RWPE2 (cell line): Measurements from ENCODE around the gene CLEC20A.

Source experiments
- ATAC-seq: fragments of 200-7000 bp; cut with Tn5 transposase; 3 replicates; pipeline ENCODE4 v1.9.1; 2021; ENCODE audit warnings: low read depth
- DNase-seq: peaks from one replicate; pipeline ENCODE4 v3.0.0-alpha.2; 2020; ENCODE audit warnings: low spot score
- H3K27ac ChIP-seq: fragments of 450-650 bp; 2 replicates; pipeline ENCODE4 v1.5.1; 2017; ENCODE audit warnings: mild to moderate bottlenecking; ENCODE audit not compliant: poor library complexity, severe bottlenecking
- H3K27me3 ChIP-seq: fragments of 250-450 bp; sonication (Bioruptor Pico); 2 replicates; pipeline ENCODE4 v1.5.1; 2021; ENCODE audit warnings: mild to moderate bottlenecking, moderate library complexity; ENCODE audit not compliant: insufficient read depth, poor library complexity, severe bottlenecking
- H3K36me3 ChIP-seq: fragments of 250-450 bp; sonication (Bioruptor Pico); 2 replicates; pipeline ENCODE4 v1.5.1; 2020; ENCODE audit warnings: low read depth, mild to moderate bottlenecking, moderate library complexity
- H3K4me1 ChIP-seq: fragments of 250-450 bp; sonication (Bioruptor Pico); 2 replicates; pipeline ENCODE4 v1.5.1; 2021; ENCODE audit warnings: mild to moderate bottlenecking, moderate library complexity; ENCODE audit not compliant: insufficient read depth, poor library complexity, severe bottlenecking
- H3K4me3 ChIP-seq: fragments of 250-450 bp; sonication (Bioruptor Pico); 2 replicates; pipeline ENCODE4 v1.5.1; 2021; ENCODE audit warnings: mild to moderate bottlenecking, moderate library complexity; ENCODE audit not compliant: severe bottlenecking
- H3K9me3 ChIP-seq: fragments of 250-450 bp; sonication (Bioruptor Pico); 2 replicates; pipeline ENCODE4 v1.5.1; 2021; ENCODE audit warnings: mild to moderate bottlenecking, moderate library complexity; ENCODE audit not compliant: severe bottlenecking
- CTCF ChIP-seq: fragments of 450-650 bp; IDR thresholded peaks from one replicate; pipeline ENCODE4 v1.5.1; 2017; ENCODE audit warnings: mild to moderate bottlenecking, moderate library complexity; ENCODE audit not compliant: poor library complexity, severe bottlenecking

Gene CLEC20A

DNA sequence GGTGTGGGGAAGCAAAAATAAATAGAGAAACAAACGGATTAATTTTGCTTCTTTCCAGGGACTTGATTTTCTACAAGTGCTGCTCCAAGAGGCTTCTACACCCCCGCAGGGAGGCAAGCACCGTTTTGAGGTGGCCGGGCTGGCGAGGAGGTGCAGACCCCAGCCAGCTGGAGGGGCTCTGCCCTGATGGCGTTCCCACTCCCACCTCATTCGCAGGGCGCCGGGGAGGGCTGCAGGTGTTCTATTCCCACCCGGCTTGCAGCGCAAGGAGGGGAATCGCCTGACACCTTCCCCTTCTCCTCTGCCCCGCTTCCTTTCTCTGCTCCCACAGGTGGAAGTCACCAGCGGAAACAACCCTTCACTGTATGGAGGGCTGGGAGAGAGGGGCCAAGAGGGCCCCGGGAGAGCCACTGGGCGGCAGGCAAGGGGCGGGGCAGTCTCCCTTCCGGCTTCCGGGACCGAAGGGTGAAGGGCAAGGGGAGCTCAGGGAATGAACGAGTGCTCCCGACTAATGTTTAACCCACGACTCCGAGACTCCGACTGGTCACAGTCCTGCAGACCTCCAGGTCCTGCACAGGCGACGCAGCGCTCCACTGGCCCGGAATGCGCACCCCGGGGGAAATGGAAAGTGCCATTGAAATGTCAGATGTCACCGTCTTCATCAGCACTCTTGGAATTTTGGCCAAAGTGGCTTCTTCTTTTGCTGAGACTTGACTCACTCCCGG is 45.2 kb upstream of the CLEC20A start:
- no peak for TF ChIP-seq CTCF
- Histone ChIP-seq H3K4me3 (peak overlapping the region; percentile 49), H3K27ac (peak overlapping the region; percentile 19), H3K36me3 (no peaks in the 10 kb centered on the region), H3K4me1 (peaks cover 18% of the 10 kb centered on the region), H3K27me3 (no peaks in the 10 kb centered on the region), H3K9me3 (no peaks in the 10 kb centered on the region)
- DNase-seq (no peak), ATAC-seq (peak; percentile 7; the same call in 2 of the 3 replicates)

GRCh38 chr1:178541379-178541778 is 44.6 kb upstream of the CLEC20A start:
- Histone ChIP-seq H3K27ac (no peak overlapping the region), H3K4me3 (no peak overlapping the region), H3K27me3 (no peaks in the 10 kb centered on the region), H3K9me3 (no peaks in the 10 kb centered on the region), H3K36me3 (no peaks in the 10 kb centered on the region), H3K4me1 (peaks cover 23% of the 10 kb centered on the region)
- no peak for TF ChIP-seq CTCF
- DNase-seq (no peak), ATAC-seq (no peak)

DNA sequence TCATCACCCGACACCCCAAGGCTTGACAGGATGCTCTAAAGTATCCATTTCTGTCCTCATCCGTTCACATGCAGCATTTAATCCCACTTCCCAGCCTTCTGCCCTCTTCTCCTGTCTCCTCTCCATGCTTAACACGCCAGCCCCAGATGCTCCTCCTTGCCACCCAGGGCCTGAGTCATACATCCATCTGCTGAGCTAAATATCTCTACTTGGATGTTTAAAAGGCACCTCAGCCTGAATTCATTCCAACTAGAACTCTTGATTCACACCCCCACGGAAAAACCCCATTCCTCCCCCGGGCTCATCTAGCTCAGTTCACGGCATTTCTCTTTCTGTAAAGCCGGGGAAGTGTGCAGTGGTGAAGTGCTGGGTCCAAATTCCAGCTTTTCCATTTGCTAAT is 43.9 kb upstream of the CLEC20A start:
- ATAC-seq (no peak), DNase-seq (no peak)
- Histone ChIP-seq H3K4me3 (no peak overlapping the region), H3K36me3 (no peaks in the 10 kb centered on the region), H3K4me1 (peaks cover 23% of the 10 kb centered on the region), H3K27me3 (no peaks in the 10 kb centered on the region), H3K27ac (no peak overlapping the region), H3K9me3 (no peaks in the 10 kb centered on the region)
- no peak for TF ChIP-seq CTCF

- H3K27ac ChIP-seq, result no peak overlapping the region
- no peaks in the 10 kb centered on the region for H3K36me3 ChIP-seq
- H3K4me1 ChIP-seq, result peaks cover 23% of the 10 kb centered on the region
- ATAC-seq, result no peak
- no peak for DNase-seq
- H3K27me3 ChIP-seq, result no peaks in the 10 kb centered on the region
- no peaks in the 10 kb centered on the region for H3K9me3 ChIP-seq
- no peak overlapping the region for H3K4me3 ChIP-seq
- TF ChIP-seq CTCF, result no peak
Observed at GRCh38 chr1:178540204-178540603, 43.4 kb upstream of the CLEC20A start.

GRCh38 chr1:178539291-178539690 is 42.5 kb upstream of the CLEC20A start:
- peaks cover 23% of the 10 kb centered on the region for H3K4me1 ChIP-seq
- no peak for ATAC-seq

More at GRCh38 chr1:178539291-178539690, 42.5 kb upstream of the CLEC20A start:
- no peaks in the 10 kb centered on the region for H3K27me3 ChIP-seq
- TF ChIP-seq CTCF, result no peak
- H3K4me3 ChIP-seq, result no peak overlapping the region
- no peak overlapping the region for H3K27ac ChIP-seq
- no peak for DNase-seq
- no peaks in the 10 kb centered on the region for H3K9me3 ChIP-seq
- no peaks in the 10 kb centered on the region for H3K36me3 ChIP-seq
